Islet precursor cell (in vitro differentiated cells): ENCODE data around the gene CACNA1B.

ENCODE experiments used
- DNase-seq: peaks from one replicate; pipeline ENCODE4 v3.0.0-alpha.2; 2018

Gene CACNA1B

GRCh38 chr9:138061631-138062030 is 184.0 kb downstream of the CACNA1B start:
- no peak for DNase-seq

DNA sequence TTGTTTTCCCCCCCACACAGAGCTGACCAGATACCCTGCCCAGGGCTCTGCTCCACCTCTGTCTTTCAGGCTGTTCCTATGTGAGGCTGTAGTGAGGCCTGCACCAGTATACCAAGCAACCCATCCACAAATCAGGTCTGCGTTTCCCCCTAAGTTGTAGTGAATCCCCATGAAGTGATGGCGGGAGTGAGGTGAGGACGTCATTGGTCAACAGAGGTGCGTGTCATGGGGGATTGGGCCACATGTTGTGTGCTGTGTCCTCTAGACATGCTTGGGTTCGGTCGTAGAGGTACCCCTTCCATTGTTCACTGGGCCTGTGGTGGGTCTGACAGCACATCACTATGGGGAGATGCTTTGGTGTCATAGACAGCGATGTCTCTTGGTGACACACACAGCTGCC is 184.6 kb downstream of the CACNA1B start:
- no peak for DNase-seq

DNA sequence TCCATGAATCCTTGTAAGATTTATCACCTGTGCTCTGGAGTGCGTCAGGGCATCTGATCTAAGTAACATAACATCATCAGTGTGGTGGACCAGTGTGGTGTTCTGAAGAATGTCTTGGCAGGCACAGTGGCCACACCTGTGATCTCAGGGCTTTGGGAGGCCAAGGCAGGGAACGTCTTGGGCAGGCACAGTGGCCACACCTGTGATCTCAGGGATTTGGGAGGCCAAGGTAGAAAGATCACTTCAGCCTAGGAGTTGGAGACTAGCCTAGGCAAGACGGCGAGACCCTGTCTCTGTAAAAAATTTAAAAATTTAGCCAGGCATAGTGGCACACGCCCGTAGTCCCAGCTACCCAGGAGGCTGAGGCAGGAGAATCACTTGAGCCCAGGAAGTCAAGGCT is 185.5 kb downstream of the CACNA1B start:
- DNase-seq: no peak

GRCh38 chr9:138063785-138064184 is 186.2 kb downstream of the CACNA1B start:
- DNase-seq: peak; percentile 16

- peak; percentile 18 for DNase-seq
Measured at GRCh38 chr9:138064547-138064946, 187.0 kb downstream of the CACNA1B start.

DNA sequence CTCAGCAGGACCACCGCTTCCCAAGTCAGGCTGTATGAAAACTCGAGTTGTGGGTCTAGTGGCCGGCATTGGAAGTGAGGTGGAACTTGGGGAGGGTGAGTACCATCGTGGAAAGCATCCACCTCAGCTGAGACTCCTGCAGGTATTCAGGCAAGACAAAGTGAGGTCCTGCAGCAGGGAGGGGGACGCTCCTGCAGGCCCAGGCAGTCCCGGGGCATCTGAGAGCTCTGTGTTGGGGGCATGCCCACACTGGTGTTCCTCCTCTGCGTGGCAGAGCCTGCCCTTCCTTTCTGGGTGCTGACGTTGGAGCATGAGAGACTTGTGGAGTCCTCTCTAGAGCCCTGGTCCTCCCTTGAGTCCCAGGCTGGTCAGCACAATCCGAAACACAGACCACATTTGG is 187.7 kb downstream of the CACNA1B start:
- no peak for DNase-seq

- peak; percentile 58 for DNase-seq
Measured at GRCh38 chr9:138066049-138066448, 188.5 kb downstream of the CACNA1B start.

GRCh38 chr9:138067613-138068367 is 190.2 kb downstream of the CACNA1B start:
- peak; percentile 22 for DNase-seq

DNA sequence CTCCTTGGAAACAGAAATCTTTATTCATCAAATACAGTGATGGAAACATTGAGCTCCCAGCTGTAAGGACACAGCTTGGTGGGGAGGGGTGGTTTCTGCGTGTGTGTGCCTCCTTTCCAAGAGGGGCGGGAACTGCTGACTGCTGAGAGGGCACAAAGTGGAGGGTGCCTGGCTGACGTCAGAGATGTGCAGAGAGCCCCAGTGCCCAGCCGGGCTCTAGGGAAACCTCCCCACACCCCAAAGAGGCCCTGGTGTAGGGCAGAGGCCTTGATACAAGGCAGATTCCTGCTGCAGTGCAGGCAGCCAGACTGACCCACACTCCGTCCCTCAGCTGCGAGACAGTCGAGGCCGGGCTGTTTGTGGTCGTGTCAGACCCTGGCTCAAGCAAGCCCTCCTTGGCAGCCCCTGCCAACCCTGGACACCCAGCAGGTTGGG is 191.0 kb downstream of the CACNA1B start:
- DNase-seq: peak; percentile 44

- DNase-seq: peak; percentile 42
Measured at GRCh38 chr9:138069731-138070456, 192.3 kb downstream of the CACNA1B start.

DNA sequence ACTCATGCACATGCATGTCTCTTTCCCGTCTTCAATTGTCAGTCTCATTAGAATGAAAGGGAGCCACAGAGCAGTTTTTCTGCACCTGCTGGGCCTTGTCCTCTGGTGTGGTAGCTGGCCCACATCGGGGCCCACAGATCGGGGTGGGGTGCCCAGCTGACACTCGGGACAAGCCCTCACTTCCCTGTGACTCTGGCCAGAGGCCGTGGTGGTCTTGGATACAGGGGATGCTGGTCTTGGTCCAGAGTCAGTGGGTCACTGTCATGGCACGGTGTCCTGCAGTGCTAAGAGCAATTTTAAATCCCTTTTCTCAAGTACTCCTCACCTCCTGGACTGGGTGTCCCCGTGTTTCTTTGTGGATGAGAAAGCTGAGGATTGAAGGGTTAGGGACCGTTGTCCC is 193.2 kb downstream of the CACNA1B start:
- DNase-seq: peak; percentile 33

DNA sequence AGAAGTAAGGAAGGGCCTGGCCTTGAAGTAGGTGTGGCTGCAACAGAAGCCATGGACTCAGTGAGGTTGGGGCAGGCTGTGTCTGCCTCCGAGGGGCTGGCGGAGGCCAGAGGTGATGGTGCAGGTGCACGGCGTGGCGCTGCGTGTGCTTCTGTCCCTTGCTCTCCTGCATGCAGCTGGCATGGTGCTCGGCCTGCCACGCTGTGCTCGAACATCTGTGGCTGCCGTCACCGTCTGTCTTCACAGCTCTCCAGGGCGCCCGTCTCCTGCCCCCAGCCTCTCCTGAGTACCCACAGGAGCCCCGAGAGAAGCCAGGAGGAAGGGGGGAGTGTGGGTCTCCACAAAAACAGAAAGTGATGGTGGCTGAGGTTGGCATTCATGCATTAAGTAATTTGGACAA is 193.7 kb downstream of the CACNA1B start:
- DNase-seq: no peak

GRCh38 chr9:138071731-138072130 is 194.1 kb downstream of the CACNA1B start:
- DNase-seq: no peak

- peak; percentile 40 for DNase-seq
Measured at GRCh38 chr9:138072161-138072842, 194.7 kb downstream of the CACNA1B start.

GRCh38 chr9:138072897-138073296 is 195.3 kb downstream of the CACNA1B start:
- peak; percentile 45 for DNase-seq

DNA sequence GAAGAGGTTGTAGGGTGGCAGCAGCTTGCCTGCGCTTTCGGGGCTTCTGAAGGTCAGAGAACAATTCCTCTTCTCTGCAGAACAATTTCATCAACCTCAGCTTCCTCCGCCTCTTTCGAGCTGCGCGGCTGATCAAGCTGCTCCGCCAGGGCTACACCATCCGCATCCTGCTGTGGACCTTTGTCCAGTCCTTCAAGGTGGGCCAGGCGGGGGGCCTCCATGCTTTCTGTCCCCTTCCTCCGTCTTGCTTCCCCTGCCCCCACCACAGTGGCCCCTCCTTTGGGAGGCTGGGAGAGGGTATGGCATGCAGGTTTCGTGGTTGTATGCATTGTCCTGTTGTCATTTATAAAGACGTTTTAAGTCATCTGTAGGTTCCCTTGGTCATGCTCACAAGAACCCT is 195.8 kb downstream of the CACNA1B start:
- peak; percentile 42 for DNase-seq

- DNase-seq: no peak
Measured at GRCh38 chr9:138073808-138074207, 196.2 kb downstream of the CACNA1B start.

GRCh38 chr9:138074516-138074915 is 196.9 kb downstream of the CACNA1B start:
- DNase-seq: peak; percentile 36

DNA sequence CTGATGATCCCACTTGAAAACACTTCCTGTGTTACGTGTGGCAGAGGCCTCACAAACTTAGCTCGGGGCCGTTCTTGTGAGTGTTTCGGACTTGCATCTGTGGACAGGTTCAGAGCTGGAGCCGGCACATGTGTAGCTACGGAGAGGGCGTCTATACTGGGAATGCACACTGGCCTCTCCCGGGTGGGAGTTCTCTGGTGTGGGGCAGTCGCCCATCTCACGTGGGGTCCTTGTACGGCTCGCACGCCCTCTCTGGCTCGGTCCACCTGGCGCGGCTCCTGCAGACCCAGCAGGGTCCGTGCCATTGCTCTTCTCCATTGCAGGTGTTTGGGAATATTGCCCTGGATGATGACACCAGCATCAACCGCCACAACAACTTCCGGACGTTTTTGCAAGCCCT is 197.9 kb downstream of the CACNA1B start:
- no peak for DNase-seq

- no peak for DNase-seq
Measured at GRCh38 chr9:138075961-138076649, 198.5 kb downstream of the CACNA1B start.

DNA sequence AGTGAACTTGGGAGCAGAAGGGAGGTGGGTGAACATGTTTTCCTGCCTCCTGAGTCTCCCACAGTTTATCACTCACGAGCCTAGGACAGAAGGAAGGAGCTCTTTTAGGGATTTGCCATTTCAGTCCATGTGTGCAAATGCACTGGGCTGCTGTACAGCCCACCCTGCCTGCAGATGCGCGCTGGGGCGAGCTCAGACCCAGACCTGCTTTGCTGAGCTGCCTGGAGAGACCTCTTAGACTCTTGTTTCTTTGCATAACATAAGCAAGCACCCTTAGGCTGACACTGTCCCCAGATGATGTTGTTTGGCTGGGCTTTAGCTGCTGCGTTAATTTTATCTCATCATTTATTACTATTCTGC is 199.0 kb downstream of the CACNA1B start:
- DNase-seq: no peak

- no peak for DNase-seq
Measured at GRCh38 chr9:138077126-138077525, 199.5 kb downstream of the CACNA1B start.

GRCh38 chr9:138077898-138078540 is 200.4 kb downstream of the CACNA1B start:
- DNase-seq: no peak
